GM06990 (cell line): ENCODE data around the gene SIT1.
A peak's percentile ranks its signal among the peaks of the same experiment; 100 is the strongest.

Experiments used
- DNase-seq: peaks from one replicate; pipeline ENCODE4 v3.0.0-alpha.2; 2011; ENCODE audit not compliant: insufficient read length; ENCODE audit errors: extremely low read depth
- H3K27me3 ChIP-seq: replicated peaks from 2 replicates; pipeline ENCODE4 v1.6.0; 2011; ENCODE audit warnings: low read length; ENCODE audit not compliant: control insufficient read depth, insufficient read depth
- H3K36me3 ChIP-seq: 2 replicates; pipeline ENCODE4 v1.5.1; 2011; ENCODE audit warnings: low read length; ENCODE audit not compliant: control insufficient read depth, insufficient read depth
- H3K4me3 ChIP-seq: replicated peaks from 2 replicates; pipeline ENCODE4 v1.5.1; 2011; ENCODE audit warnings: low read depth, mild to moderate bottlenecking, control low read depth, low read length
- TF ChIP-seq, protein P1 (sequence below): IDR thresholded peaks from 2 replicates; pipeline ENCODE4 v1.5.1; 2011; ENCODE audit warnings: low read length, control low read depth, mild to moderate bottlenecking, inconsistent platforms; ENCODE audit not compliant: insufficient read depth, poor library complexity, severe bottlenecking

SIT1 gene

DNA sequence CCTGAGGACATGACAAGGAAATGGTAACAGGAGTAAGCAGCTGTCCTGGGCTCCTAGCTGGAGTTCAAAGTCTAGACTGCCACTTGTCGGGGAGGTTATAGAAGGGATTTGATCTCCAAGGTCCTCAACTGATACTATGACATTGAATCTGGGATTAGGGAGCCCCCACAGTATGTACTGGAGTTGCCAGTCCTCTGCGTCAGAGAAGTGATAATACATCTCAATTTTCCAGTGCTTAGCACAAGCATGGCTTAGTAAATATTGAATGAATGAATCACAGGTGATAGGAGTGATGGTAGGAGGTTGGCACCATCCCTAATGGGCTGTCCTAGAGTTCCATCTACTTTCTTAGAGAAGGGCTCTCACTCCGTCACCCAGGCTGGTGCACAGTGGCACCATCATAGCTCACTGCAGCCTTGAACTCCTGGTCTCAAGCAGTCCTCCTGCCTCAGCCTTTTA, 45.2 kb upstream of the SIT1 start:
- TF ChIP-seq, protein P1, sequence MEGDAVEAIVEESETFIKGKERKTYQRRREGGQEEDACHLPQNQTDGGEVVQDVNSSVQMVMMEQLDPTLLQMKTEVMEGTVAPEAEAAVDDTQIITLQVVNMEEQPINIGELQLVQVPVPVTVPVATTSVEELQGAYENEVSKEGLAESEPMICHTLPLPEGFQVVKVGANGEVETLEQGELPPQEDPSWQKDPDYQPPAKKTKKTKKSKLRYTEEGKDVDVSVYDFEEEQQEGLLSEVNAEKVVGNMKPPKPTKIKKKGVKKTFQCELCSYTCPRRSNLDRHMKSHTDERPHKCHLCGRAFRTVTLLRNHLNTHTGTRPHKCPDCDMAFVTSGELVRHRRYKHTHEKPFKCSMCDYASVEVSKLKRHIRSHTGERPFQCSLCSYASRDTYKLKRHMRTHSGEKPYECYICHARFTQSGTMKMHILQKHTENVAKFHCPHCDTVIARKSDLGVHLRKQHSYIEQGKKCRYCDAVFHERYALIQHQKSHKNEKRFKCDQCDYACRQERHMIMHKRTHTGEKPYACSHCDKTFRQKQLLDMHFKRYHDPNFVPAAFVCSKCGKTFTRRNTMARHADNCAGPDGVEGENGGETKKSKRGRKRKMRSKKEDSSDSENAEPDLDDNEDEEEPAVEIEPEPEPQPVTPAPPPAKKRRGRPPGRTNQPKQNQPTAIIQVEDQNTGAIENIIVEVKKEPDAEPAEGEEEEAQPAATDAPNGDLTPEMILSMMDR: no peak
- DNase-seq: no peak
- H3K4me3 ChIP-seq: no peak overlapping the region
- H3K36me3 ChIP-seq: peaks cover 33% of the 10 kb centered on the region
- H3K27me3 ChIP-seq: no peaks in the 10 kb centered on the region

DNA sequence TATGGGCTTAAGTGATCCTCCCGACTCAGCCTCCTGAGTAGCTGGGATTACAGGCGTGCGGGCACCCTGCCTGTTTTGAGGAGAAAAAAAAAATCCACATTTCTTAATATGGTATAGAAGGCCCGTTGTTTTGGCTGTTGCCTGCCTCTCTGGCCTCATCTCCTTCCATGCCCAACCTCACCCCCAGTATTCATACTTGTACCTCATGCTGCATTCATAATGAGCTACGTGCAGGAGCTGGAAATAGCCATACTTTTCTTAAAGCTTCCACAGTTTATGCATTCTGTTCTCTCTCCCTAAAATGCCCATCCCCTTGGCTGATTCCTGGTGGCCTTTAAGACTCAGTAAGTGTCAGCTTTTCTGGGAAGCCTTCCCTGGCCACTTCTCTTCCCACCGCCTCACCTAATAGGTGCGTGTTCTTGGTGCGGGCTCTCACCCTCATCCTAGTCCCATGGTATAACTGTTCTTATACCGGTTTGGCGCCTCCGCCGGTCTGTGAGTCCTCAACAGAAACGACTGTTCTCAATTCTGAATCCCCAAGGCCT, 41.1 kb upstream of the SIT1 start:
- no peaks in the 10 kb centered on the region for H3K27me3 ChIP-seq
- no peak for DNase-seq
- H3K36me3 ChIP-seq: peaks cover 6% of the 10 kb centered on the region
- no peak overlapping the region for H3K4me3 ChIP-seq
- TF ChIP-seq, protein P1: no peak

DNA sequence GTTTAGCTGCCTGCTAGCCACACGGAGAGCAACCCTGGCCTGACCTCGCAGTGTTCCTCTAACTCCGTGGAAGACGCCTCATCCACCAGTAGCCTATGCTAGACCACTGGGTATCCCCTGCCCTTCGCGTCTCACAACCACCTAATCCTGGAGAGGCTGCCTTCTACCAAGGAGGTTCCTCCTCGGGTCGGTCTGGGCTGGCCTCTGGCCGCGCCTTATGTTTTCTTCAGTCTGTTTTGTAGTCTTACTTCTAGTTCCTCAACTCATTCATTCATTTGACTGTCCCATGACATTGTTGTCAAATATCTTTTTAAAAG, 40.6 kb upstream of the SIT1 start:
- DNase-seq: no peak
- peak overlapping the region; percentile 71 for H3K4me3 ChIP-seq
- H3K27me3 ChIP-seq: no peaks in the 10 kb centered on the region
- H3K36me3 ChIP-seq: peaks cover 3% of the 10 kb centered on the region
- TF ChIP-seq, protein P1: no peak

- no peak for DNase-seq
- Histone ChIP-seq H3K27me3 (no peaks in the 10 kb centered on the region), H3K4me3 (peak overlapping the region; percentile 71), H3K36me3 (no peaks in the 10 kb centered on the region)
- TF ChIP-seq, protein P1: no peak
Measured at GRCh38 chr9:35690614-35691333, 40.0 kb upstream of the SIT1 start.

DNA sequence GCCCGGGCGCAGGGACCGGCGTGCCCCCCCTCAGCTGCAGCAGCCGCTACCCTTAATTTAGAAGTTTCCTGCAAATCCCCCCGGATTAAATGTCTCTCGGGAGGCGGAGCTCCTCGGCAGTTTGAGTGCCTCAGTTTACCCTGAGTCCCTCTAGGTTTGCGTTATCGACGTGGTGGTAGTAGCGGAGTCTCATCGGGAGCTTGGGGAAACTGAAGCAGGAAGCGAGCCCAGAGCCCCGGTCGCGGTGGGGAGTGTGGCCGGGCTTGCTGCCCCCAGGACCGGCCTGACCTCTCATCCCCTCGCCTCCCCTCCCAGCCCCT, 39.5 kb upstream of the SIT1 start:
- peak overlapping the region; percentile 71 for H3K4me3 ChIP-seq
- no peaks in the 10 kb centered on the region for H3K27me3 ChIP-seq
- TF ChIP-seq, protein P1: no peak
- no peaks in the 10 kb centered on the region for H3K36me3 ChIP-seq
- DNase-seq: no peak
